Fibroblast of skin of right biceps (primary cell): ENCODE measurements around the gene LRRC8C.

Source experiments
- DNase-seq: peaks from one replicate; pipeline ENCODE4 v3.0.0-alpha.2; 2013

LRRC8C gene

GRCh38 chr1:89635825-89636815 lies 3.2 kb downstream of the LRRC8C start:
- peak; percentile 84 for DNase-seq

GRCh38 chr1:89637496-89637895 lies 4.6 kb downstream of the LRRC8C start:
- DNase-seq = no peak

- DNase-seq = no peak
These were observed 7.5 kb downstream of the LRRC8C start for GRCh38 chr1:89640440-89640839.

GRCh38 chr1:89641781-89642180 lies 8.9 kb downstream of the LRRC8C start:
- no peak for DNase-seq

- DNase-seq = no peak
These were observed 10.7 kb downstream of the LRRC8C start for GRCh38 chr1:89643577-89643976.

DNA sequence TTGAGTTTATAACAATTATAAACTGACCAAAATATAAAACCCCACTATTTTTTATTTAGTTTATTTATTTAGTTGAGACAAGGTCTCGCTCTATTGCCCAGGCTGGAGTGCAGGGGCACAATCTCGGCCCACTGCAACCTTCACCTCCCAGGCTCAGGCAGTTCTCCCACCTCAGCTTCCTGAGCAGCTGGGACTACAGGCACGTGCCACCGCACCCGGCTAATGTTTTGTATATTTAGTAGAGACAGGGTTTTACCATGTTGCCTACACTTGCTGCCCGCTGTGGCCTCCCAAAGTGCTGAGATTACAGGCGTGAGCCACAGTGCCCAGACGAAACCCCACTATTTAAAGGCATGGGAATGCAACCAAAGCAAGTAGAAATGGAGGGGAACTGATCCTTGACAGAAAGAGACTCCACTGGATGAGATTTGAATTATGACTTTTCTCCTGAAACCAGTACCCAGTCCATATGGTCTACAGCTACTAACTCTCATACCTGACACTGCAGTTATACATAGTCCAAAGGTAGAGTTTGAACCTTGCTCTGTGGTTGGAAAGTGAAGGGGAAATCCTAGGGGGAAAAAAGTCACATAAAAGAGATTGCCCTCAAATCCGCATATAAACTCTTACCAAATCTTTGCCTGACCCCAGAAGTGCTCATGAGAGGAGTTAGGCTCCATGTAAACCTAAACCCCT lies 11.3 kb downstream of the LRRC8C start:
- no peak for DNase-seq

GRCh38 chr1:89646259-89646658 lies 13.3 kb downstream of the LRRC8C start:
- DNase-seq = no peak

GRCh38 chr1:89649783-89650182 lies 16.9 kb downstream of the LRRC8C start:
- DNase-seq = no peak

- no peak for DNase-seq
These were observed 19.5 kb downstream of the LRRC8C start for GRCh38 chr1:89652373-89652772.

DNA sequence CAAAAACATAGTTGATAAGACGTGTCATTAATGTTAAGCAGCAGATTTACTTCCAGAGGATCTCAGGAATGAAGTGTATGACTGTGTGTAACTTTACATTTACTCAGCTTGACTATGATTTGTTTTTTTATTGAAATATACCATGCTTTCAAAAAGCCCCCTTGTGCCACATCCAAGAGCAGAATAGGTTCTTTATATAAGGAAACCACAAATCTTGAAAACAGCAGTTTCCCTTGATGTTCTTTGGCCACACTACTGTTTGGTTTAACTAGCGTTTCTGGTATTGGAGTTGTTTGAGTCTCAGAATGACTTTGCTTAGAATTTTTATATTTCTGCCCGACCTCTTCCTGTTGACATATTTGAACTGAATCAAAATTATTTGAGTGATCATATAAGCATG lies 25.0 kb downstream of the LRRC8C start:
- no peak for DNase-seq

- DNase-seq = no peak
These were observed 26.6 kb downstream of the LRRC8C start for GRCh38 chr1:89659322-89660081.

- DNase-seq = peak; percentile 34
These were observed 27.5 kb downstream of the LRRC8C start for GRCh38 chr1:89660224-89661061.

DNA sequence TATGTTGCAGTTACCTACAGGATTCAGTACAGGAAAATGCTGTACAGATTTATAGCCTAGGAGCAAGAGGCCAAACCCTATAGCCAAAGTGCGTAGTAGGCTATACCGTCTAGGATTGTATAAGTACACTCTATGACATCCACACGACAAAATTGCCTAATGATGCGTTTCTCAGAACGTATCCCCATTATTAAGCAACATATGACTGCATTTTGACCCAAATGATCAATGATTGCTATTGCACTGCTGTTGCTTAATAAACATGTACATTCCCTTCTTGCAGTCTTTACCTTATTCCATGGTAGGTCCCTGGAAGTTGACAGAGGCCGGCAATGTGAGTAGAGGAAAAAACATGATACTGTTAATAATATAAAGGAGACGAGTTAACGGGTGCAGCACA lies 33.0 kb downstream of the LRRC8C start:
- DNase-seq = no peak

DNA sequence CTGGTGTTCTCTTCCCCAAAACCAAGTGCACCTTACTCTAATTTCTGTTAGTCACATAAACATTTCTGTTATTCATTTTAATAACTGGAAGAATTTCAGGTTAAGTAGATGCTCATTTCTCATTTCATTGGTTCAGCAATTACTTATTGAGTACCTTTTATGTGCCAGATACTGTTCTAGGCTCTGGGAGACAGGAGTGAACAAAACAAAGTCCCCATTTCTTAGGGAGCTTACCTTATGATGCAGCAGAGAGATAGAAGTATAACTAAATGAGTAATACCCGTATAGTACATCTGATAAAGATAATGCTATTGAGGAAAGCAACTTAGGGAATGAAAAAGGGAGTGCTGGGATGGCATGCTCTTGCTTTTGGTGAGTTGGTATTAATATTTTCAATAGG lies 33.7 kb downstream of the LRRC8C start:
- DNase-seq = no peak

GRCh38 chr1:89667691-89668090 lies 34.8 kb downstream of the LRRC8C start:
- no peak for DNase-seq

GRCh38 chr1:89668961-89669360 lies 36.0 kb downstream of the LRRC8C start:
- DNase-seq = no peak

- no peak for DNase-seq
These were observed 36.5 kb downstream of the LRRC8C start for GRCh38 chr1:89669441-89669840.

- peak; percentile 26 for DNase-seq
These were observed 37.2 kb downstream of the LRRC8C start for GRCh38 chr1:89670163-89670562.

DNA sequence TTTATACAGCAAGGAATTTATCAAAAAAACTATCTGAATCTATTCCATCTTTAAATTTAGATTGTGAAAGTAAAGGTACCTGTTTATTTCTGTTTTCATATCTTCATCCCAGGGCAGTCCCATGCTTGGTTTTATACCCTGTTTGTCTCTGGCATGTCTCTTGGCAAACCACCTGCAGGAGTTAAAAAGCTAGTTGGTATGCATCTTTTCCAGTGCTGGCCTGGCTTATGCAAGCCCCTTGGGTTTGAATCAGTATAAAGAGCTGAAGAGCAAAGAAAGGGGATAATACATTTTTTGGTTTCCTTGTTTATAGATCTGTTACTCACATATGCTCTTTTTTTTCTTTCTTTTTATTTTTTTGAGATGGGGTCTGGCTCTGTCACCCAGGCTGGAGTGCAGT lies 37.8 kb downstream of the LRRC8C start:
- DNase-seq = no peak

DNA sequence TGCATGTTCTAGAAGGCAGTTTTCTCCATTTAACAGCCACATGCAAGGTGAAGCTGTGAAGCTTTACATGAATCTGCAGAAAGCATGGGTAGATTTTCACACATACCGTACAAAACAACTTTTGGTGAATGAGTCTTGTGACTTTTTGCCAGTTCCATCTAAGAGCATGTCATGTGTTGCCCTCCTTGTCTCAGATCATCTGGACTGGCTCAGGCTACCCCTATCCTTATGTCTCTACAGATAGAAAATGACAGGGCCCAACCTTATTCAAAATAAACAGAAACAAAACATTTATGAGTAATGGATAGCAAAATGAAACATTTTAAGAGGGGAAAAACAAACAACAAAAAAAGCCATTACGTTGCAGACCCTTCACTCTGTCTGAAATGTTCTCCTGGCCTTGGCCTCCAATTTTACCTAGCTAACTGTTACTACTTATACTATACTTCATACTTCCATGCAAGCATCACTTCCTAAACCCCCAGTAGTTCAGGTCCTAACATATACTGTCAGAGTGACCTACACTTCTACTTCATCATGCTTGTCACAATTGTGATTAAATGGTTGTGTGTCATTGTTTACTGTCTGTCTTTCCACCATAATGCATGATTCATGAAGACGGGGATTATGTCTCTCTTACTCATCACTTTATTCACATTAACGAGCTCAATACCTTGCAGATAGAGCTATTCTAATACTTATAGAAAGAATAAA lies 39.0 kb downstream of the LRRC8C start:
- peak; percentile 71 for DNase-seq

DNA sequence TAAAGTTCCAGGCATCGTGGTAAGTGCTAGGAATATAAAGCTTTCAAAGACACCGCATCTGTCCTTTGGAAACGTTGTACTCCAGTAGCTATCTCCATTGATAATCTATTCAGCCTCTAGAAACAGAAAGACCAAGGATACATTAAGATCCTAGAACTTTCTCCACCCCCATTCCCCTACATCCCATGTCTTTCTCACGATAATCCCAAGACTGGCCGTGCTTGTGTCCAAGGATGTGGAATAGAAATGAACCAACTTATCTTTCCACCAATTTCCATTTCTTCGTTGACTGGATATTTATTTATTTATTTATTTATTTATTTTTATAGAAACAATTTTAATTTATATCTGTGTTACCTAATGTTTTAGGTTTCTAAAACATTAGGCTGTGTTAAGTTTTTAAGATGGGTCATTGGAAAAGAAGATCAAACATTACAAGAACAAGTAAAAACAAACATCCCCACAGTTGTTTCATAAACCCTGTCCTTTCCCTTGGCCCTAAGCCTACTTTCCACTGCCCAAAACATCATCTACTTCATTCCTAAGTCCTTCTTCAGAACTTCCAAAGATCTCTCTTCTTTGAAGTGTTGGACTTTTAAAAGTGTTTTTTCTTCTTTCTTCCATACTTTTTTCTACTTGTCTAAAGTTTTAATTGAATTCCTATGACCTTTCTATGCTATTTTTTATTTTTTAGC lies 39.7 kb downstream of the LRRC8C start:
- DNase-seq = peak; percentile 13
